Thyroid gland (tissue), 4 donors: ENCODE data around the gene HINT1.

ENCODE experiments used
- CTCF ChIP-seq, 6 experiments: fragments of 200-600 bp in 3 of 6; fragments of 450-650 bp in 3 of 6; sonication (generic) in 3 of 6; IDR thresholded peaks; one replicate each; pipeline ENCODE4 v1.5.1; 2016 to 2019; ENCODE audit warnings: antibody characterized with exemption in 6 of 6, mild to moderate bottlenecking in 2 of 6, inconsistent platforms in 1 of 6, moderate library complexity in 1 of 6
- POLR2A ChIP-seq, 2 donors: fragments of 450-650 bp; IDR thresholded peaks; one replicate each; pipeline ENCODE4 v1.6.1; 2017; ENCODE audit warnings: antibody characterized with exemption in 2 of 2, mild to moderate bottlenecking in 2 of 2, moderate library complexity in 1 of 2

GRCh38 chr5:131204964-131205363, 39.9 kb upstream of the HINT1 start:
- TF ChIP-seq CTCF (IDR thresholded peaks at IDR 0.05) (no peak), POLR2A (IDR thresholded peaks at IDR 0.05) (no peak)
